Tibial nerve (tissue), 4 donors: Measurements from ENCODE around the gene BOD1L1. TPM values are rescaled to one million over a fixed set of nuclear protein-coding genes. Genes with fewer than 3 reads are reported as not detected.
A peak's percentile ranks its signal among the peaks of the same experiment; 100 is the strongest.

Experiments
- DNase-seq, 2 donors: peaks; one replicate each; pipeline ENCODE4 v3.0.0-alpha.2; 2019; ENCODE audit warnings: low spot score in 2 of 2
- H3K27ac ChIP-seq, 4 donors: fragments of 200-600 bp; sonication (generic) in 3 of 4; one replicate each; pipeline ENCODE4 v1.5.1; 2017 to 2019; ENCODE audit warnings: mild to moderate bottlenecking in 1 of 4
- H3K27me3 ChIP-seq, 2 donors: fragments of 200-600 bp; sonication (generic) in 1 of 2; one replicate each; pipeline versions ENCODE4 v1.5.1 to v1.6.0; 2017 to 2019
- H3K36me3 ChIP-seq, 3 donors: fragments of 200-600 bp; sonication (generic); one replicate each; pipeline ENCODE4 v1.5.1; 2018 to 2019
- H3K4me1 ChIP-seq, 4 donors: fragments of 200-600 bp; sonication (generic) in 3 of 4; one replicate each; pipeline ENCODE4 v1.5.1; 2017 to 2019
- H3K4me3 ChIP-seq, 4 donors: fragments of 200-600 bp; sonication (generic) in 3 of 4; one replicate each; pipeline ENCODE4 v1.5.1; 2017 to 2019; ENCODE audit warnings: mild to moderate bottlenecking in 1 of 4, moderate library complexity in 1 of 4
- H3K9me3 ChIP-seq, 4 donors: fragments of 200-600 bp; sonication (generic) in 3 of 4; one replicate each; pipeline ENCODE4 v1.5.1; 2017 to 2019
- CTCF ChIP-seq, 5 experiments: fragments of 200-600 bp in 3 of 5; fragments of 450-650 bp in 2 of 5; sonication (generic) in 3 of 5; IDR thresholded peaks; one replicate each; pipeline ENCODE4 v1.5.1; 2016 to 2019; ENCODE audit warnings: antibody characterized with exemption in 5 of 5, mild to moderate bottlenecking in 3 of 5, moderate library complexity in 2 of 5
- EP300 ChIP-seq, 2 donors: sonication (generic); formaldehyde crosslinking; IDR thresholded peaks; one replicate each; pipeline ENCODE4 v1.6.1; 2017; ENCODE audit warnings: antibody characterized with exemption in 2 of 2, mild to moderate bottlenecking in 1 of 2
- POLR2A ChIP-seq, 2 donors: fragments of 450-650 bp; IDR thresholded peaks; one replicate each; pipeline ENCODE4 v1.6.1; 2017; ENCODE audit warnings: antibody characterized with exemption in 2 of 2, mild to moderate bottlenecking in 2 of 2, moderate library complexity in 2 of 2
- WGBS, 2 donors: methylation state at CpG; one replicate each; pipeline ENCODE4 v1.1.5; 2018; 5-methylcytosine and 5-hydroxymethylcytosine counted together
- total RNA-seq, 4 donors: library from RNA; depleted of rRNA; stranded (reverse); fragments of >200 nt; gene quantifications; one replicate each; pipeline ENCODE4 v1.1.0, GENCODE V29; 2016

BOD1L1 gene
- total RNA-seq, 4 donors from 2014 or later, result 41.5 to 53.8 (median 47.8) TPM

- 26 to 34% methylated on average over 3 of the region's 3 CpGs for WGBS, 2 donors
- H3K27ac ChIP-seq, result peak overlapping the region in 2 of 4 donors; percentile 20 to 59
Measured at GRCh38 chr4:13653766-13654161, 26.2 kb upstream of the BOD1L1 start.

GRCh38 chr4:13647031-13647430, 19.5 kb upstream of the BOD1L1 start:
- peaks cover 0 to 7% (median under 1%) of the 10 kb centered on the region in 4 donors for H3K4me1 ChIP-seq
- no peak overlapping the region for H3K4me3 ChIP-seq
- no peaks in the 10 kb centered on the region for H3K9me3 ChIP-seq
- DNase-seq, result no peak
- WGBS, 2 donors, result 26 to 35% methylated on average over 6 of the region's 6 CpGs
- H3K27me3 ChIP-seq, result no peaks in the 10 kb centered on the region
- H3K36me3 ChIP-seq, result no peaks in the 10 kb centered on the region
- TF ChIP-seq POLR2A (IDR thresholded peaks at IDR 0.05) (no peak), CTCF (IDR thresholded peaks at IDR 0.05) (no peak), EP300 (IDR thresholded peaks at IDR 0.05) (no peak)
- H3K27ac ChIP-seq, result no peak overlapping the region

More at GRCh38 chr4:13653766-13654161, 26.2 kb upstream of the BOD1L1 start:
- H3K4me1 ChIP-seq, result peaks cover 0 to 21% (median 0%) of the 10 kb centered on the region in 4 donors
- no peaks in the 10 kb centered on the region for H3K36me3 ChIP-seq
- no peak for TF ChIP-seq POLR2A (IDR thresholded peaks at IDR 0.05)
- TF ChIP-seq CTCF (IDR thresholded peaks at IDR 0.05), result no peak
- TF ChIP-seq EP300 (IDR thresholded peaks at IDR 0.05), result no peak
- no peak for DNase-seq
- H3K9me3 ChIP-seq, result no peaks in the 10 kb centered on the region
- peak overlapping the region in 1 of 4 donors; percentile 61 for H3K4me3 ChIP-seq
- no peaks in the 10 kb centered on the region for H3K27me3 ChIP-seq

GRCh38 chr4:13645075-13645474, 17.6 kb upstream of the BOD1L1 start:
- no peaks in the 10 kb centered on the region for H3K27me3 ChIP-seq
- no peaks in the 10 kb centered on the region for H3K36me3 ChIP-seq
- H3K4me3 ChIP-seq, result no peak overlapping the region
- DNase-seq, result no peak
- H3K4me1 ChIP-seq, result peaks cover 0 to 20% (median 4%) of the 10 kb centered on the region in 4 donors
- H3K27ac ChIP-seq, result no peak overlapping the region
- TF ChIP-seq CTCF (IDR thresholded peaks at IDR 0.05), result no peak
- H3K9me3 ChIP-seq, result no peaks in the 10 kb centered on the region
- WGBS, 2 donors, result 87 to 93% methylated on average over 1 of the region's 1 CpG

- H3K36me3 ChIP-seq, result no peaks in the 10 kb centered on the region
- H3K27me3 ChIP-seq, result no peaks in the 10 kb centered on the region
- DNase-seq, result peak in 1 of 2 donors; percentile 37
- H3K27ac ChIP-seq, result peak overlapping the region in 1 of 4 donors; percentile 19
- no peak for TF ChIP-seq POLR2A (IDR thresholded peaks at IDR 0.05)
- TF ChIP-seq EP300 (IDR thresholded peaks at IDR 0.05), result no peak
- no peak for TF ChIP-seq CTCF (IDR thresholded peaks at IDR 0.05)
- H3K4me3 ChIP-seq, result no peak overlapping the region
- H3K9me3 ChIP-seq, result no peaks in the 10 kb centered on the region
- 13 to 21% methylated on average over 2 of the region's 2 CpGs for WGBS, 2 donors
- peaks cover 0 to 20% (median 4%) of the 10 kb centered on the region in 4 donors for H3K4me1 ChIP-seq
Measured at GRCh38 chr4:13642170-13642950, 14.8 kb upstream of the BOD1L1 start.

GRCh38 chr4:13641084-13641483, 13.6 kb upstream of the BOD1L1 start:
- WGBS, 2 donors, result 45 to 52% methylated on average over 6 of the region's 6 CpGs
- no peak overlapping the region for H3K4me3 ChIP-seq
- no peak overlapping the region for H3K27ac ChIP-seq
- DNase-seq, result no peak
- no peaks in the 10 kb centered on the region for H3K9me3 ChIP-seq
- no peaks in the 10 kb centered on the region for H3K27me3 ChIP-seq
- no peaks in the 10 kb centered on the region for H3K36me3 ChIP-seq
- TF ChIP-seq EP300 (IDR thresholded peaks at IDR 0.05), result no peak
- no peak for TF ChIP-seq POLR2A (IDR thresholded peaks at IDR 0.05)
- no peak for TF ChIP-seq CTCF (IDR thresholded peaks at IDR 0.05)
- peaks cover 0 to 20% (median 4%) of the 10 kb centered on the region in 4 donors for H3K4me1 ChIP-seq
